Tibial nerve (tissue), 4 donors: ENCODE results near the gene PPFIA2. TPM values are rescaled to one million over a fixed set of nuclear protein-coding genes. Genes with fewer than 3 reads are reported as not detected.

Experiments used
- DNase-seq, 2 donors: peaks; one replicate each; pipeline ENCODE4 v3.0.0-alpha.2; 2019; ENCODE audit warnings: low spot score in 2 of 2
- H3K27ac ChIP-seq, 4 donors: fragments of 200-600 bp; sonication (generic) in 3 of 4; one replicate each; pipeline ENCODE4 v1.5.1; 2017 to 2019; ENCODE audit warnings: mild to moderate bottlenecking in 1 of 4
- H3K27me3 ChIP-seq, 2 donors: fragments of 200-600 bp; sonication (generic) in 1 of 2; one replicate each; pipeline versions ENCODE4 v1.5.1 to v1.6.0; 2017 to 2019
- H3K36me3 ChIP-seq, 3 donors: fragments of 200-600 bp; sonication (generic); one replicate each; pipeline ENCODE4 v1.5.1; 2018 to 2019
- H3K4me1 ChIP-seq, 4 donors: fragments of 200-600 bp; sonication (generic) in 3 of 4; one replicate each; pipeline ENCODE4 v1.5.1; 2017 to 2019
- H3K4me3 ChIP-seq, 4 donors: fragments of 200-600 bp; sonication (generic) in 3 of 4; one replicate each; pipeline ENCODE4 v1.5.1; 2017 to 2019; ENCODE audit warnings: mild to moderate bottlenecking in 1 of 4, moderate library complexity in 1 of 4
- H3K9me3 ChIP-seq, 4 donors: fragments of 200-600 bp; sonication (generic) in 3 of 4; one replicate each; pipeline ENCODE4 v1.5.1; 2017 to 2019
- EP300 ChIP-seq, 2 donors: sonication (generic); formaldehyde crosslinking; IDR thresholded peaks; one replicate each; pipeline ENCODE4 v1.6.1; 2017; ENCODE audit warnings: antibody characterized with exemption in 2 of 2, mild to moderate bottlenecking in 1 of 2
- POLR2A ChIP-seq, 2 donors: fragments of 450-650 bp; IDR thresholded peaks; one replicate each; pipeline ENCODE4 v1.6.1; 2017; ENCODE audit warnings: antibody characterized with exemption in 2 of 2, mild to moderate bottlenecking in 2 of 2, moderate library complexity in 2 of 2
- WGBS, 2 donors: methylation state at CpG; one replicate each; pipeline ENCODE4 v1.1.5; 2018; 5-methylcytosine and 5-hydroxymethylcytosine counted together
- total RNA-seq, 4 donors: library from RNA; depleted of rRNA; stranded (reverse); fragments of >200 nt; gene quantifications; one replicate each; pipeline ENCODE4 v1.1.0, GENCODE V29; 2016
- TF ChIP-seq, protein P1 (sequence below), 5 experiments: fragments of 200-600 bp in 3 of 5; fragments of 450-650 bp in 2 of 5; sonication (generic) in 3 of 5; IDR thresholded peaks; one replicate each; pipeline ENCODE4 v1.5.1; 2016 to 2019; ENCODE audit warnings: antibody characterized with exemption in 5 of 5, mild to moderate bottlenecking in 3 of 5, moderate library complexity in 2 of 5

The PPFIA2 gene
- total RNA-seq, 4 donors from 2014 or later: 5.5 to 20.3 (median 13.2) TPM

DNA sequence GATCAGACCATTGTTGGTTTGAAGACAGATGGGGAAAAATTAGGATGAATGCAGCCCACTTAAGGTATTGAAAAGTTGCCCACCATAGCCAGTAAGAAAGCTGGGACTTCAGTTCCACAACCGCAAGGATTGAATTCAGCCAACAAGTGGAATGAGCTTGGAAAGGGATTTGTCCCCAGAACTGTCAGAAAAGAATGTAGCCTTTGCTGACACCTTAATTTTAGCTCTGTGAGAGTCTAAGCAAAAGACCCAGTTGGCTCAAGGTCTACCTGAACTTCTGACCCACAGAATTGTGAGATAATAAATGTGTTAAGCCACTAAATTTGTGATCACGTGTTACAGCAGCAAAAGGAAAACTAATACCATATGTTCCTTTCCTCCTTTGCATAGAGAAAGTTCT is 29.4 kb downstream of the PPFIA2 start:
- Histone ChIP-seq H3K27me3 (no peaks in the 10 kb centered on the region), H3K4me1 (no peaks in the 10 kb centered on the region), H3K27ac (no peak overlapping the region), H3K4me3 (no peak overlapping the region), H3K9me3 (no peaks in the 10 kb centered on the region), H3K36me3 (no peaks in the 10 kb centered on the region)
- WGBS, 2 donors: 81 to 85% methylated on average over 2 of the region's 2 CpGs
- TF ChIP-seq, protein P1, sequence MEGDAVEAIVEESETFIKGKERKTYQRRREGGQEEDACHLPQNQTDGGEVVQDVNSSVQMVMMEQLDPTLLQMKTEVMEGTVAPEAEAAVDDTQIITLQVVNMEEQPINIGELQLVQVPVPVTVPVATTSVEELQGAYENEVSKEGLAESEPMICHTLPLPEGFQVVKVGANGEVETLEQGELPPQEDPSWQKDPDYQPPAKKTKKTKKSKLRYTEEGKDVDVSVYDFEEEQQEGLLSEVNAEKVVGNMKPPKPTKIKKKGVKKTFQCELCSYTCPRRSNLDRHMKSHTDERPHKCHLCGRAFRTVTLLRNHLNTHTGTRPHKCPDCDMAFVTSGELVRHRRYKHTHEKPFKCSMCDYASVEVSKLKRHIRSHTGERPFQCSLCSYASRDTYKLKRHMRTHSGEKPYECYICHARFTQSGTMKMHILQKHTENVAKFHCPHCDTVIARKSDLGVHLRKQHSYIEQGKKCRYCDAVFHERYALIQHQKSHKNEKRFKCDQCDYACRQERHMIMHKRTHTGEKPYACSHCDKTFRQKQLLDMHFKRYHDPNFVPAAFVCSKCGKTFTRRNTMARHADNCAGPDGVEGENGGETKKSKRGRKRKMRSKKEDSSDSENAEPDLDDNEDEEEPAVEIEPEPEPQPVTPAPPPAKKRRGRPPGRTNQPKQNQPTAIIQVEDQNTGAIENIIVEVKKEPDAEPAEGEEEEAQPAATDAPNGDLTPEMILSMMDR (IDR thresholded peaks at IDR 0.05): no peak
- TF ChIP-seq POLR2A (IDR thresholded peaks at IDR 0.05) (no peak), EP300 (IDR thresholded peaks at IDR 0.05) (no peak)
- no peak for DNase-seq

DNA sequence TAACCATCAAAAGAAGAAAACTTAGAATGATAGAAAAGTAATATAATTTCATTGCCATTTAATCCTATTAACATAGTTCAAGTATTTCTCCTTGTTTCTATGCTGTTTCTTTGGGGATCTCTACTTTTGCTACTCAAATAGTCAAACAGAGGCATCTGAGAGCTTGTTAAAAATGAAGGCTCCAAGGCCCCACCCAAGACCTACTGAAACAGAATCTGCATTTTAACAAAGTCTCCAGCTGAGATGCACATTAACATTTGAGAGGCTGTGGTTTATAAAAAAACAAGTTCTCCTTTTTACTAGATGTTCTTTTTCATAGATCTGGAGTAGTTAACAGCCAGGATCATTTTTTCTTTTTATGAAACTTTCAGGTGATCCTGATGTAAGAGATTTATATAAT is 31.8 kb downstream of the PPFIA2 start:
- DNase-seq: no peak
- H3K4me3 ChIP-seq: no peak overlapping the region
- no peaks in the 10 kb centered on the region for H3K36me3 ChIP-seq
- no peaks in the 10 kb centered on the region for H3K27me3 ChIP-seq
- TF ChIP-seq POLR2A (IDR thresholded peaks at IDR 0.05): no peak
- no peak for TF ChIP-seq EP300 (IDR thresholded peaks at IDR 0.05)
- TF ChIP-seq, protein P1 (IDR thresholded peaks at IDR 0.05): no peak
- H3K9me3 ChIP-seq: no peaks in the 10 kb centered on the region
- no peak overlapping the region for H3K27ac ChIP-seq
- H3K4me1 ChIP-seq: no peaks in the 10 kb centered on the region

DNA sequence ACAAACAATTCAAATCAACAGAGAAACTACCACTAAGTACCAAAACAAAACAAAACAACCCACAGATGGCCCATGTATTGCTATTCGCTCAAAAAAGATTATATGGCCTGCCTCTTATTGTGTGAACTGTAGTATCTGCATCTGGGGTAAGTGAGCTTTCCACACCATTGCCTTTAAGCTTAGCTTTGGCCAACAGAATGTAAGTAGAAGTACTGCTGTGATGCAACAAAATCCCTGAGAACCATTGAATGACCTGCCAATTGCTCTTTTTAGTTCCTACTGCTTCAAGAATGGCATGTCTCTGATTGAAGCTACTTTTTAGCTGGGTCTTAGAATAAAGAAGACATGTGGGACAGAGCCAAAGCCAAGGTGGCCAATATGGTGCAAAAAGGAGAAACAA is 32.5 kb downstream of the PPFIA2 start:
- Histone ChIP-seq H3K36me3 (no peaks in the 10 kb centered on the region), H3K4me1 (no peaks in the 10 kb centered on the region), H3K4me3 (no peak overlapping the region), H3K27me3 (no peaks in the 10 kb centered on the region), H3K27ac (no peak overlapping the region), H3K9me3 (no peaks in the 10 kb centered on the region)
- no peak for TF ChIP-seq EP300 (IDR thresholded peaks at IDR 0.05)
- no peak for TF ChIP-seq POLR2A (IDR thresholded peaks at IDR 0.05)
- TF ChIP-seq, protein P1 (IDR thresholded peaks at IDR 0.05): no peak
- DNase-seq: no peak
- 70 to 92% methylated on average over 1 of the region's 1 CpG for WGBS, 2 donors

DNA sequence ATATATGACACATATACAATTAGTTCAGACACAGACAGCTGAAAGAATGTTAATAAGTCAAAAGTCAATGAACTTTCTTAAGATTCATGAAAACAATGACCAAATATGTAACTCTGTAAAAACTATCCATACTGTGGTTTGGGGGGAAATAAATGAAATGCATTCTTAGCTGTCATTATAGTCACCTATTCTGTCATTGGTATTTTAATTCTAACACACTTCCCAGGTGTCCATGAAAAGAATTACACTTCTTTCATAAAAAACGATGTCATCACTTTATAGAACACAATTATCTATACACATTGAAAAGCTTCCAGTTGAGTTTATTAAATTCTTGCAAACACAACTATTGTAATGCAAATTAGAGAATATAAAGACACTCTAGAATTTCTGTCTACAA is 35.8 kb downstream of the PPFIA2 start:
- Histone ChIP-seq H3K9me3 (no peaks in the 10 kb centered on the region), H3K36me3 (no peaks in the 10 kb centered on the region), H3K4me3 (no peak overlapping the region), H3K4me1 (no peaks in the 10 kb centered on the region), H3K27ac (no peak overlapping the region), H3K27me3 (no peaks in the 10 kb centered on the region)
- 48 to 55% methylated on average over 1 of the region's 1 CpG for WGBS, 2 donors
- DNase-seq: no peak
- TF ChIP-seq EP300 (IDR thresholded peaks at IDR 0.05) (no peak), POLR2A (IDR thresholded peaks at IDR 0.05) (no peak)
- TF ChIP-seq, protein P1 (IDR thresholded peaks at IDR 0.05): no peak

- no peaks in the 10 kb centered on the region for H3K4me1 ChIP-seq
- no peak for DNase-seq
- no peaks in the 10 kb centered on the region for H3K9me3 ChIP-seq
- H3K4me3 ChIP-seq: no peak overlapping the region
- no peak overlapping the region for H3K27ac ChIP-seq
- no peaks in the 10 kb centered on the region for H3K27me3 ChIP-seq
- 37% methylated on average over 1 of the region's 1 CpG for WGBS, 2 donors
- no peaks in the 10 kb centered on the region for H3K36me3 ChIP-seq
- TF ChIP-seq POLR2A (IDR thresholded peaks at IDR 0.05) (no peak), EP300 (IDR thresholded peaks at IDR 0.05) (no peak)
- TF ChIP-seq, protein P1 (IDR thresholded peaks at IDR 0.05): no peak
These were observed 37.1 kb downstream of the PPFIA2 start for GRCh38 chr12:81722004-81722403.
